HG03571 (cell line): ENCODE measurements around the gene GRM7.

ENCODE experiments used
- ATAC-seq: cut with Tn5 transposase; IDR thresholded peaks from one replicate; pipeline ENCODE4 v1.9.1; 2021; ENCODE audit not compliant: unreplicated experiment

Gene GRM7

DNA sequence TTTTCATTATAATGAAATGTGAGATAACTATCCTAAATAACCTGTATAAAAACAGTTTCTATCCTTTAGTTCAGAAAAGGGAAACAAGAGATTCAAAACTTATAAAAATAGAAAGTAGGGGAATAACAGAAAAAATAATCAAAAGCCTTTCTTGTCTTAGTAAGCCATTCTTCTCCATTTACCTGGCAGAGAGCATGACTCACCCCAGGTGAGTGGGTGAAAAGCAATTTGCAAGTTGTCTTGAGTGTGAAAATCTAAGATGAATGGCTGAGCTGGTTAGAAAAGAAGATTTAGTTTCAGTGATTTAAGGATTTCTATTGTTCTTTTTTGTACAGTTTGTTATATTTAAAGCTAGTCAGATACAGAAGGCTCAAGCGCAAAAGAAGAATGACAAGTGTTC is 702.0 kb downstream of the GRM7 start:
- no peak for ATAC-seq

- no peak for ATAC-seq
Observed at GRCh38 chr3:7565574-7565973, 704.7 kb downstream of the GRM7 start.

DNA sequence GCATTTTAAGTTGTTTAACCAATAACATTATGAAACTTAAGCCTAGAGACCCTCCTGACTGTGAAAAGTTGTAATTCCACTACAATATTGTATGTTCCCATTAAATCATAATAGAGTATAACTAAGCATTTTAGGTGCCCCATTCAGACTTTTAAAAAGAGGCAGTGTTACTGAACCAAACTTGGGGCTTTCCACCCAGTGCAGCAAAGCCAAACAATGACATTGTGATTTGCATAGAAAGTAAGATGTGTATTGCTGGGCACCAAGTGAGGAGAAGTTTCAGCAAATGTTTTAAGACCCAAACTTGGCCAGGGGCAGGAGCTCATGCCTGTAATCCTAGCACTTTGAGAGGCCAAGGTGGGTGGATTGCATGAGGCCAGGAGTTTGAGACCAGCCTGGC is 706.2 kb downstream of the GRM7 start:
- ATAC-seq, result no peak

- no peak for ATAC-seq
Observed at GRCh38 chr3:7568526-7569184, 707.7 kb downstream of the GRM7 start.

DNA sequence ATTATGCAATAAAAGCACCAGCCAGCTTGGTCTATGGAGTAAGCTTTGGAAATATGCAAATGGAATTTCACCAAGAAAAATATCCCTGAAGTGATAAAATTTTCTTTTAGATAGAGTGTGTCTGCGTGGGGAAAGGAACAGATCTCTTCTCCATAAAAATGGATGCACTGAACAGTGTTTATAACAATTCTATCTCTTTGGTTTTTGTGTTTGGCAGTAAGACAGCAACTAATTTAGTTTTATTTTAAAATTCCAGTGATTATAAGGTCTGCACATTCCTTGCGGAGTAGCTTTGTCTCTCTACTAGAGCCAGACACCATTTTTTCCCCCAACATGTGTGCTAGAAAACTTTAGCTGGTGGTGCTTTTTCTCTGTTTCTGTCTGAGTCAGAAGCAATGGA is 712.4 kb downstream of the GRM7 start:
- ATAC-seq, result no peak

DNA sequence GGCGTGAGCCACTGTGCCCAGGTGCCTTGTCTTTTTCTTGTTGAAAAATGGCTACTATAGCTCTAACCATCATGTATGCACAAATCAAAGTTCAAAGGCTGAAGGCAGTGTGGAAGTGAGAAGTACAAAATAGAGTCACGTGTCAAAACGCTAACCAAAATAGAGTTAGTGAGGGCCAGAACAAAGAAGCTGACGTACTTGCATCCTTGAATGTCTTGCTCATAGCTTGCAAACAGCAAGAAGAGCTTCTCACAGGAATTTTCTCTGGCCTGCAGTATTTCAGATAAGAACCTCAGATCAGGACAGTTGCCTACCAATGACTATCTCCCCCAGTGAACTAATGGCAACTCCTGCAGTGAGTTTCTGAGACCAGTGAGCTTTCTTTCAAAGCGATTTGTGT is 713.5 kb downstream of the GRM7 start:
- ATAC-seq, result no peak

DNA sequence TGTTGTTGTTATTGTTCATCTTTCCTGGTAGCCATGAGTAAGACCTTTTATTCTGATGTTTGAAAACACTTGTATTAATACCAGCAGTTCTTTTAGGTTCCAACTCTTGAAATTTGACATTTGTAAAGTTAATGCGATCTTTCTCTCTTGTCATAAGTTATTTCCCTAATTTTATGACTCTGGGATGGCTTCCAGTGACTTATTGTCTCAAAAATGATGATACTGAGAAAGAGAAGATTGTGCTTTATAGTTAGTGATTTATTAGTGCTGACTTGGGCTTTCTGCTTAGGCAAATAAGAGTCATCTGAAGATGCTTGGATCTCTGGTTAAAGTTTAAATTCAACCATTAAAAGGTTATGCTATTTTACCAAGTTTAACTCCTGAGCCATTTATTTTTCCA is 715.2 kb downstream of the GRM7 start:
- no peak for ATAC-seq

GRCh38 chr3:7576506-7576905 is 715.6 kb downstream of the GRM7 start:
- no peak for ATAC-seq

DNA sequence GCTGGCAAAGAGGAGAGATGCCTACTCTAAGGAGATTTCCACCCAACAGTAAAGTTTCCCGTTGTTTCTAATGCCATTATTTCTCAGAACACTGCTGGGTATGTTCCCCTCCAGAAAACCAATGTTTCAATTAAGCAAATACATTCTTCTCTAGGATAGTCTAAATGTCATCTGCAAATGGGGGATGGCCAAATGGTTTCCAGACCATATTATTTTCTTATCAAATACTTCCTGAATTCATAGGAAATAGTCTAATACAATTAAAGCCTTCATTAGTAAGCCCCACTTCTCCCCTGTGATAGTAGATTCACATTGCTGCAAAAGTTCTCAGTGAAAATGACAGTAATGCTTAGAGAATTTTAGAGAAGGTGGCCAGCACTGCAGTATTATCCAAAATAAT is 716.6 kb downstream of the GRM7 start:
- no peak for ATAC-seq

DNA sequence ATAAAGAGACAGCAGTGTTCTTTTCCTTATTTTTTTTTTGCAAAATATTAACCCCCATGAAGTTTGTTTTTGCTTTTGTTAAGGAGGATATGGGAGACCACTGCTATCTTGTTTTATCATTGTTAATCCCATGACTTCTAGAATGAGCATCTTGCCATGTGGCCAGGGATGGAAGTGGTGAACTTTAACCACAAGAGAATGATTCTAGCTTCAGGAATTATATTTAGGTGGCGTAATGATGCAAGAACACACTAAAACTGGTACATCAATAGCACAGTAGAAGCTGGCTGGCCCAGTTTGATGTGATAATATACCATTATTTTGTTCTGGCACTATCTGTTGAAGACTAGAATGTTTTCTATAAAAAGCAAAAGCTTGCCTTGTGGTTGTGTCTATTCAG is 720.9 kb downstream of the GRM7 start:
- no peak for ATAC-seq

- ATAC-seq, result no peak
Observed at GRCh38 chr3:7585052-7585451, 724.1 kb downstream of the GRM7 start.

- no peak for ATAC-seq
Observed at GRCh38 chr3:7588236-7588635, 727.3 kb downstream of the GRM7 start.

- no peak for ATAC-seq
Observed at GRCh38 chr3:7589526-7589925, 728.6 kb downstream of the GRM7 start.

DNA sequence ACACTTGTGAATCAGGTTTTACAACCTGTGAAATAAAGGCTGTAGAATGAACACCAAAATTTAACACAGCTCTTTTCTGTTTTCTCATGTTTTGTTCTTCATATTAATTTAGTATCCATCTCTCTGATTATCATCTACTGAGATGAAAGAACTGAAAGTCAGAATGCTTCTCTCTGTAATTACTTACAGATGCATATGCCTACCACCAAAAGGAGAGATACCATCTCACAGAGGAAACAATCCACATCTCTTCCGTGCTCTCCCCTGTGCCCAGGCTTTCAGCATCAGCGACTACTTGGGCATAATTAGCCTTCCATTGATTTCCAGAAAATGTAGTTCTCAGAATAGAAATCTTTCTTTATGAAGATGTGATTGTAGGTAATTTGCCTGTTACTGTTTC is 741.4 kb downstream of the GRM7 start:
- ATAC-seq, result no peak

- no peak for ATAC-seq
Observed at GRCh38 chr3:7607083-7607482, 746.2 kb downstream of the GRM7 start.

DNA sequence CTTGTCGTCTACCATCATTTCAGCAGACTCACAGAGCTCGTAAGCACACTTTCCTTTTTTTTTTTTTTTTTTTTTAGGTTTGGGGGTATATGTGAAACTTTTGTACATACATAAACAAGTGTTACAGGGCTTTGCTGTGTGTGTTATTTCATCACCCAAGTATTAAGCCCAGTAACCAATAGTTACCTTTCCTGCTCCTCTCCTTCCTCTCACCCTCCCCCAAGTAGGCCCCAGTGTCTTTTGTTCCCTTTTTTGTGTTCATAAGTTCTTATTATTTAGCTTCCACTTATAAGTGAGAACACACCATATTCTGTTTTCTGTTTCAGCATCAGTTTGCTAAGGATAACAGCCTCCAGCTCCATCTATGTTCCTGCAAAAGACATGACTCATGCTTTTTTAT is 746.8 kb downstream of the GRM7 start:
- ATAC-seq, result no peak

DNA sequence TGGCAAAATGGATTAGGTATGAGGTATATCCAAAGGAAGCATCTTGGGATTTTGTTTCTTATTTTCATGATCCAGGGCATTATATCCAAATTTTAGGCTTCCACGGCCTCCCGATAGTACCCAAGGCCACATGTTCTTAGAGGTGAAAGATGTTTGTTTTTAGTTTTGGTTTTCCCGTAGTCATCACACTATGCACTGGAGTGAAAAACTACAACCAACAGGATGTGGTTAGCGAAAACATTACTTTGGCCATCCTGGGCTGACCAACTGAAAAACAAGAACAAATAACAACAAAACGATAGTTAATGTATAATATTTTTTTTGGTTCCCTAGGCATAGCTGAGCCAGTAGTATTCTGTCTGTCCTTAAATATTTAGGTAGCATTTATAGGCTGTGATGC is 749.7 kb downstream of the GRM7 start:
- no peak for ATAC-seq

DNA sequence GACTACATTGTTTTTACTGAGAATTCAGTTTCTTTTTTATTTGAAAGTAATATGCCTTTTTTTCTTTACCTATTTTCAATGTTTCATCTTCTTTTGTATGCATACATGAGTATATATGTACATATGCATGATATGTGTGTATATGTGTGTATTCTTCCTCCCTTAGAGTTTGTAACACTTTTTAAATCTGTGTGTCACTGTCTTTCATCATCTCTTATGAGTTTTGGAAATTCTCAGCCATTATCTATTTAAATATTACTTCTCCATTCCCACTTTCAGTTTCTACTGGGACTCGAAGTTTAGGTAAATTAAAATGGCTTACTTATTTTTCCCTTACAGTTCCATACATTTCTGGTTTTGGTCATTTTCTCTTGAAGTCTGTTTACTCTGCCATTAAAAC is 754.1 kb downstream of the GRM7 start:
- ATAC-seq, result no peak

GRCh38 chr3:7618606-7619005 is 757.7 kb downstream of the GRM7 start:
- ATAC-seq, result no peak

DNA sequence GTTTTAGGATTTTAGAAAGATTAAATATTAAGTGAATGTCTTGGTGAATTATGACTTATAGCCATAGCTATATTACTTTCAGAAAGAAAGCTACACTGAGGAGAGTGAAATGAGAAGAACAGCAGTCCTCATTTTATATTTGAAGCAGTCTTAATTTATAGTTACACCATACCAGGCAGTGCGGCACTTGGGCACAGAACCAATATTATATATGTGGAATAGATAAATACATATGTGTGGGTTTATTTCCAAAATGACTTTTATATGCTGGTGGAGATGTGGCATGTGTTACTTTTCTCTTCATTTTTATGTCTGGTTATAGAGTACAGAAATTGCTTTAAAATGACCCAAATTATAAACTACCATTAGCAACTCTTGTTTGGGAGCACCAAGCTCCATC is 759.5 kb downstream of the GRM7 start:
- ATAC-seq, result no peak

- no peak for ATAC-seq
Observed at GRCh38 chr3:7621046-7621630, 760.2 kb downstream of the GRM7 start.

DNA sequence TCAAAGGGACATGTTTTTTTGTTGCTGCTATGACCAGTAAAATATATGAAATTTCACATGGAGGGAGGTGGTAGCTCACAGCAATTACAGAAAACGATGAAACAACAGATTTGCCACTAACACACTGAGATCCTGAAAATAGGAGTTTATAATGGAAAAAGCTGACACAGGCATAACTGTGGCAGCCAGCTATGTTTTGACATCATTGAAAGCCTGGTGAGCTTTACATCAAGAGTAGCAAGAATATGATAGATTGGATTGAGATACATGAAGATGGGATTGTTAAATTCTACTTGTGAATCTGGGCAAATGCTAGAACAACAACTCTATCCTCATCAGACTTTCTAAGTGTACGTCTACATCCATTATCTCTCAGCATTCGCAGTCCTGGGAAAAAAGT is 760.7 kb downstream of the GRM7 start:
- ATAC-seq, result no peak

DNA sequence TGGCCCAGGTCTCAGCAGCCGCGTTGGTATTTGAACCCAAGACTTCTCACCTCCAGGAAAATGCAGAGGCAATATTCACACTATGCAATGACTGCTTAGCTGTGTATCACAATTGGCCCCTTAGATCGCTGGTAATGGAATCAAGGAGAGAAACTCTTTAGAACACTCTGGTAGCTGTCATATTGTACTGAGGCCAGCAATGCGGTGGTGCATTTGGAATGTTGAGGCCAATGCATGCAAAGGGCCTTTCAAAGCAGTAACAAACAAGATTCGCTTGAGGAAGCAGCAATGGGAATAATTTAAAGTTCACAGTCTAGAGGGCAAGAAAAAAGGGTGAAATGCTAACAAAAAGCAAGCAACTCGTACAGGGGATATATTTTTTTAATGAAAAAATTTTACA is 764.1 kb downstream of the GRM7 start:
- ATAC-seq, result no peak
